VCaP (cell line): ENCODE measurements around the gene KCND2.

ENCODE experiments used
- H3K27ac ChIP-seq: fragments of 450-650 bp; 2 replicates; pipeline ENCODE4 v1.5.1; 2017
- TF ChIP-seq, protein P1 (sequence below): fragments of 450-650 bp; conservative IDR thresholded peaks from 2 replicates; pipeline ENCODE4 v1.5.1; 2017; ENCODE audit warnings: mild to moderate bottlenecking, moderate library complexity

Gene KCND2

DNA sequence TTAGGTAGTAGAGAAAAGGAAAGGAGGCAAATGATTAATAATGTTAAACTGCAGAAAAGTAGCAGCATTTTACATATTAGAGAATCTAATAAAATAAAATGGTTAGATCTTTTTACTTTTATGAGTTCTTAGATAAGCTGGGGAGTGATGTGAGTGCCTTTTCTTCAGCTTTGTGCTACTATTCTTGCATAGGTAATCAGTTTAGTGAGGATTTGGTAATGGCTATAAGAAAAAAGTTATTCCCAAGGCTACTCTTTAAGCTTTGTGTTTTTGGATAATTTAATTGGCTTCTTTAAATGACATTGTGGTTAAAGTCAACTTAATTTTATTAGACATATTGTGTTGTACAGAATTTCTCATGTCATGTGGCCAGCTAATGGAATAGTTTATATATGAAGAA, 3.7 kb downstream of the KCND2 start:
- H3K27ac ChIP-seq, result no peak overlapping the region
- TF ChIP-seq, protein P1, sequence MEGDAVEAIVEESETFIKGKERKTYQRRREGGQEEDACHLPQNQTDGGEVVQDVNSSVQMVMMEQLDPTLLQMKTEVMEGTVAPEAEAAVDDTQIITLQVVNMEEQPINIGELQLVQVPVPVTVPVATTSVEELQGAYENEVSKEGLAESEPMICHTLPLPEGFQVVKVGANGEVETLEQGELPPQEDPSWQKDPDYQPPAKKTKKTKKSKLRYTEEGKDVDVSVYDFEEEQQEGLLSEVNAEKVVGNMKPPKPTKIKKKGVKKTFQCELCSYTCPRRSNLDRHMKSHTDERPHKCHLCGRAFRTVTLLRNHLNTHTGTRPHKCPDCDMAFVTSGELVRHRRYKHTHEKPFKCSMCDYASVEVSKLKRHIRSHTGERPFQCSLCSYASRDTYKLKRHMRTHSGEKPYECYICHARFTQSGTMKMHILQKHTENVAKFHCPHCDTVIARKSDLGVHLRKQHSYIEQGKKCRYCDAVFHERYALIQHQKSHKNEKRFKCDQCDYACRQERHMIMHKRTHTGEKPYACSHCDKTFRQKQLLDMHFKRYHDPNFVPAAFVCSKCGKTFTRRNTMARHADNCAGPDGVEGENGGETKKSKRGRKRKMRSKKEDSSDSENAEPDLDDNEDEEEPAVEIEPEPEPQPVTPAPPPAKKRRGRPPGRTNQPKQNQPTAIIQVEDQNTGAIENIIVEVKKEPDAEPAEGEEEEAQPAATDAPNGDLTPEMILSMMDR, result no peak

DNA sequence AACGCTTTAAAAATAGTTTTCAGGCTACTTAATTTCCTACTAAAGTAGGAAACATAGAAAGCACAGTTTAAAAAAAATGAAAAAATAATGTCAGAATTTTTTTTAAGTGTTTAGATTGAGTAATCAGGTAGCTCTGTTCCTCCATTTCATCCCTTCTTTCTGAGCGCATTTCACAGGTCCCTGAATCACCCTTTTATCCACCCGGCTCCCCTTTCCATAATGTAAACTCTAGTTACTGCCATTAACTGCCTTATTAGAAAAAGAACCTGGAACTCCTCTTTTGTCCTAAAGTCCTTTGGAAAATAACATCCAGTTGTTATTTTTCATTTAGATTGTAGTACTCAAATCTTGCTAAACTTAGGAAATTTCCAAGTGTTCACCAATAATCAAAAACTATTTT, 5.8 kb downstream of the KCND2 start:
- TF ChIP-seq, protein P1, result no peak
- no peak overlapping the region for H3K27ac ChIP-seq

DNA sequence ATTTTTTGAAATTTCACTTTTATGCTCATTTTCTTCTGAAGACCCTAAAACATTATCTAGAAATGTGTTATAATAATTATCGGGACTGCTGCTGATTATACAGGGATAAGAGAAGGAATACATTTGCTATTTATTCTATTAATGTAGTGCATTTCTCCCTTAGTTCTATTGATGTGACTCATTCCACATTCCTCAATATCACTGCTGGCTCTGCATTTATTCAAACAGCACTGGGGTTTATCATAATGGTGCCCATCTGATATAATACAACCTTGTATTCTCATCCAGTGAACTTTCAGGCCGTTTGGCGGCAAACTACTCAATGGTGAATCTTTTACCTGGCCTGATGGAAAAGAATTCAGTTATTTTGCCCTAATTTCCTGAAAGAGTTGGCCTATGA, 7.8 kb downstream of the KCND2 start:
- TF ChIP-seq, protein P1, result no peak

GRCh38 chr7:120293027-120293426, 20.1 kb downstream of the KCND2 start:
- TF ChIP-seq, protein P1, result no peak
- H3K27ac ChIP-seq, result no peak overlapping the region

More for the DNA sequence above, 7.8 kb downstream of the KCND2 start:
- H3K27ac ChIP-seq, result no peak overlapping the region

DNA sequence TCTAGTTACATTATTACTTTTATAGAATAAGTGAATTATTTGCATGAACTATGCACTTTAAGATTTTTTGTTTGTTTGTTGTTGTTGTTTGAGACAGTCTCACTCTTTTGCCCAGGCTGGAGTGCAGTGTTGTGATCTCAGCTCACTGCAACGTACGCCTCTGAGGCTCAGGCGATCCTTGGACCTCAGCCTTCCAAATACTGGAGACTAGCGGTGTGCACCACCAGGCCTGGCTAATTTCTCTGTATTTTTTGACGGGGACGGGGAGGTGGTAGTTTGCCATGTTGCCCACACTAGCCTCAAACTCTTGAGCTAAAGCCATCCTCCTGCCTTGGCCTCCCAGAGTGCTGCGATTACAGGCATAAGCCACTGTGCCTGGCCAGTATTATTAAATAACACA, 29.2 kb downstream of the KCND2 start:
- TF ChIP-seq, protein P1, result no peak
- H3K27ac ChIP-seq, result no peak overlapping the region

DNA sequence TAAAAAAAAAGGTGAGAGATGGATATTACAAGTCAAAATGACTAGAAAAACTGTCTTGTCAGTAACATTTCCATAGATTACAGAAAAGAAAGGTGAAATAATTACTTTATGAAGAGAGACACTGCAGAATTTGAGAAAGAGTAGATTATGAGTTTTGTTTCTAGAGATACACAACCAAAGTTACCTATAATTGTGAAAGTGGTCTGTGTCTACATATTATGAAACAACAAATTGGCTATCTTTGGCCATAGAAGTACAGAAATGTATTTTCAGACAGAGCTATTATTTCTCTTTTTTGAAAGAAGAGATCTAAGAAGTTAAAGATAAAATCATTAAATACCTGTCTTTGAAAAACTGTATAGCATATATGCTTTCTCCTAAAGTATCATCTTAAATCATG, 30.1 kb downstream of the KCND2 start:
- TF ChIP-seq, protein P1, result no peak
- H3K27ac ChIP-seq, result no peak overlapping the region

DNA sequence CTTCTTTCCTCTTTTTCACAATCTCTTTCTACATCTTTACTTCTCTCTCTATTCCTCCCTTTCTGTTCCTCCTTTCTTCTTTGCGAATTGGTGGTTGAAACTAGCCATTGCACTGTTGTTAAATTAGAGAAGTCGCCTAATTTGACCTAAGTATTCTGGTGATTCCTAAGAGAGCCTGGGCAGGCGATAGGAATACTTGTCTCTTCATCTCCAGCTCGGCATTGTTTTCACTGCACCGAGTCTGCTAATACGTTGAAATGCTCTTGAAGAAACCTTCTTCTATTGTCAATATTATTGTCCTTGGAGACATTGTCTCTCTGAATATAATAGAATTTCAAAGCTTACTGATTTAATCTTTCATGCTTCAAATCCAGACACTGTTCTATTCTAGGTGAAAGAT, 31.7 kb downstream of the KCND2 start:
- no peak overlapping the region for H3K27ac ChIP-seq
- TF ChIP-seq, protein P1, result no peak
